ENCODE results near the gene STAG1.
"Not testable (repeated sequence)": the region's sequence is repeated elsewhere in the genome, so short reads cannot be mapped to it uniquely, and the experiment has no call there.

Gene STAG1

DNA sequence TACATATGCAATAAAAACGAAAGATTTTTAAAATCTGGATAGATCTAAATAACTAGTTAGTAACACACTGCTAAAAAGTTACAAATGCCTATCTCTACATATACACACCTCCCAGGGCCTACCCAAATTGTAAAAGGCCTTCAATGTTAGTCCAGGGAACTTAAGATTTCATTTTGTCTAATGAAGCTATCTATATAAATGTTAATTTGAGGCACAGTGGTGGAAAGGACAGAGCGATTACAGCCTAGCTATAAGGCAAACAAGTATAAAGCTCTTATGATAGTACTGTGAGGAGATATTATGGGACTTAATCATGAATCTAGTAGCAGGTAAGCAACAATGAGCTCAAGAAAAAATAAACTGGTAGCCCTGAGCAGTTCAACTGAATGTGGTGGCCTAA is 101.7 kb downstream of the STAG1 start:
- Histone ChIP-seq H3K4me3 (replicated peaks; ENCODE audit: low read depth, low read length) (no peak overlapping the region), H3K27me3 (replicated peaks; ENCODE audit: control insufficient read depth, insufficient read depth, low read length) (no peaks in the 10 kb centered on the region), H3K36me3 (ENCODE audit: control insufficient read depth, insufficient read depth, low read length) (no peaks in the 10 kb centered on the region)
- TF ChIP-seq, protein P1, sequence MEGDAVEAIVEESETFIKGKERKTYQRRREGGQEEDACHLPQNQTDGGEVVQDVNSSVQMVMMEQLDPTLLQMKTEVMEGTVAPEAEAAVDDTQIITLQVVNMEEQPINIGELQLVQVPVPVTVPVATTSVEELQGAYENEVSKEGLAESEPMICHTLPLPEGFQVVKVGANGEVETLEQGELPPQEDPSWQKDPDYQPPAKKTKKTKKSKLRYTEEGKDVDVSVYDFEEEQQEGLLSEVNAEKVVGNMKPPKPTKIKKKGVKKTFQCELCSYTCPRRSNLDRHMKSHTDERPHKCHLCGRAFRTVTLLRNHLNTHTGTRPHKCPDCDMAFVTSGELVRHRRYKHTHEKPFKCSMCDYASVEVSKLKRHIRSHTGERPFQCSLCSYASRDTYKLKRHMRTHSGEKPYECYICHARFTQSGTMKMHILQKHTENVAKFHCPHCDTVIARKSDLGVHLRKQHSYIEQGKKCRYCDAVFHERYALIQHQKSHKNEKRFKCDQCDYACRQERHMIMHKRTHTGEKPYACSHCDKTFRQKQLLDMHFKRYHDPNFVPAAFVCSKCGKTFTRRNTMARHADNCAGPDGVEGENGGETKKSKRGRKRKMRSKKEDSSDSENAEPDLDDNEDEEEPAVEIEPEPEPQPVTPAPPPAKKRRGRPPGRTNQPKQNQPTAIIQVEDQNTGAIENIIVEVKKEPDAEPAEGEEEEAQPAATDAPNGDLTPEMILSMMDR (IDR thresholded peaks at IDR 0.05; ENCODE audit: insufficient read depth, low read length, poor library complexity, severe bottlenecking): no peak
- DNase-seq (ENCODE audit: extremely low read depth, insufficient read length): no peak

GRCh38 chr3:136645915-136646314 is 106.3 kb downstream of the STAG1 start:
- Histone ChIP-seq H3K4me3 (replicated peaks; ENCODE audit: low read depth, low read length) (no peak overlapping the region), H3K36me3 (ENCODE audit: control insufficient read depth, insufficient read depth, low read length) (no peaks in the 10 kb centered on the region), H3K27me3 (replicated peaks; ENCODE audit: control insufficient read depth, insufficient read depth, low read length) (no peaks in the 10 kb centered on the region)
- TF ChIP-seq, protein P1 (IDR thresholded peaks at IDR 0.05; ENCODE audit: insufficient read depth, low read length, poor library complexity, severe bottlenecking): no peak
- no peak for DNase-seq (ENCODE audit: extremely low read depth, insufficient read length)

- no peaks in the 10 kb centered on the region for H3K27me3 ChIP-seq (replicated peaks; ENCODE audit: control insufficient read depth, insufficient read depth, low read length)
- TF ChIP-seq, protein P1 (IDR thresholded peaks at IDR 0.05; ENCODE audit: insufficient read depth, low read length, poor library complexity, severe bottlenecking): no peak
- no peak overlapping the region for H3K4me3 ChIP-seq (replicated peaks; ENCODE audit: low read depth, low read length)
- no peak for DNase-seq (ENCODE audit: extremely low read depth, insufficient read length)
- H3K36me3 ChIP-seq (ENCODE audit: control insufficient read depth, insufficient read depth, low read length): no peaks in the 10 kb centered on the region
Measured at GRCh38 chr3:136644212-136644611, 108.0 kb downstream of the STAG1 start.

- not testable (repeated sequence) for DNase-seq (ENCODE audit: extremely low read depth, insufficient read length); H3K27me3 ChIP-seq (replicated peaks; ENCODE audit: control insufficient read depth, insufficient read depth, low read length); H3K36me3 ChIP-seq (ENCODE audit: control insufficient read depth, insufficient read depth, low read length); H3K4me3 ChIP-seq (replicated peaks; ENCODE audit: low read depth, low read length)
Measured at GRCh38 chr3:136643380-136643779, 108.8 kb downstream of the STAG1 start.

DNA sequence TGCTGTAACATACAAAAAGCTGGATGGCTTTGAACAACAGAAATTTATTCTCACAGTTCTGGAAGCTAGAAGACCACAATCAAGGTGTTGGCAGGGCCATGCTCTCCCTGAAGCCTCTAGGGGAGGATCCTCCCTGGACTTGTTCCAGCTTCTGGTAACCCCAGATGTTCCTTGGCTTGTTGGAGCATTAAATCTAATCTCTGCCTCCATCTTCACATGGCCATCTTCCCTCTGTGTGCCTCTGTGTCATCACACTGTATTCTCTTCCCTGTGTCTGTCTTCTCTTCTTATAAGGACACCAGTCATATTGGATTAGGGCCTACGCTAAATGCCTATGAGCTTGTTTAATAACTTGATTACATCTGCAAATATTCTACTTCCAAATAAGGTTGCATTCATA is 109.5 kb downstream of the STAG1 start:
- DNase-seq (ENCODE audit: extremely low read depth, insufficient read length): no peak
- TF ChIP-seq, protein P1 (IDR thresholded peaks at IDR 0.05; ENCODE audit: insufficient read depth, low read length, poor library complexity, severe bottlenecking): no peak
- Histone ChIP-seq H3K36me3 (ENCODE audit: control insufficient read depth, insufficient read depth, low read length) (no peaks in the 10 kb centered on the region), H3K27me3 (replicated peaks; ENCODE audit: control insufficient read depth, insufficient read depth, low read length) (no peaks in the 10 kb centered on the region), H3K4me3 (replicated peaks; ENCODE audit: low read depth, low read length) (no peak overlapping the region)

DNA sequence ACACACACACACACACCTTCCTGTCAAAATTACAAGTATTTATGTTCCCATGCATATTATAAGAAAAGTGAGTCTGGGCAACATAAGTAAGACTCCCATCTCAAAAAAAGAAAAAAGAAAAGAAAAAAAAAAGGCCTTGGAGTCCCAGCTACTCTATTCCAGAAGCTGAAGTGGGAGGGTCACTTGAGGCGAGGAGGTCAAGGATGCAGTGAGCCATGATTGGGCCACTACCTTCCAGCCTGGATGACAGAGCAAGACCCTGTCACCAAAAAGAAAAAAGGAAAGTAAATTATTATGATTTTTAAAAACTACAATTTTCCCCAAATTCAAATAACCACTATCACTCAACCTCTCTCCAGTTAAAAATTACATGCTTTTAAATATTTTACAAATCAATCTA is 113.1 kb downstream of the STAG1 start:
- TF ChIP-seq, protein P1 (IDR thresholded peaks at IDR 0.05; ENCODE audit: insufficient read depth, low read length, poor library complexity, severe bottlenecking): no peak

More for the DNA sequence above, 113.1 kb downstream of the STAG1 start:
- Histone ChIP-seq H3K27me3 (replicated peaks; ENCODE audit: control insufficient read depth, insufficient read depth, low read length) (no peaks in the 10 kb centered on the region), H3K36me3 (ENCODE audit: control insufficient read depth, insufficient read depth, low read length) (no peaks in the 10 kb centered on the region), H3K4me3 (replicated peaks; ENCODE audit: low read depth, low read length) (no peak overlapping the region)
- no peak for DNase-seq (ENCODE audit: extremely low read depth, insufficient read length)

Measured in GM06990 (cell line).